H1 (cell line): ENCODE measurements around the gene LPP. TPM values are rescaled to one million over a fixed set of nuclear protein-coding genes. Genes with fewer than 3 reads are reported as not detected.

Experiments used
- CTCF ChIA-PET: fragments of 300-600 bp; sonication (Branson Sonifier 250); formaldehyde crosslinking; loops from one replicate; lab custom pipeline; 2021; ENCODE audit not compliant: partially characterized antibody; lab: Charles Lee
- POLR2A ChIA-PET: fragments of 300-600 bp; sonication (Branson Sonifier 250); formaldehyde crosslinking; loops from one replicate; lab custom pipeline; 2021; ENCODE audit warnings: inconsistent platforms; ENCODE audit not compliant: partially characterized antibody; lab: Charles Lee
- DNase-seq, 2 experiments: peaks; one replicate each; pipeline versions ENCODE4 v3.0.0 to v3.0.0-alpha.2; 2010 to 2022; ENCODE audit warnings: low spot score in 2 of 2, low read depth in 1 of 2, mixed read lengths in 1 of 2
- FAIRE-seq: peaks from 2 replicates; lab custom pipeline; 2011; peaks lifted over from hg19 to GRCh38; lab: Jason Lieb, UNC
- H2AFZ ChIP-seq: 2 replicates; pipeline ENCODE4 v1.8.1; 2012; ENCODE audit warnings: low read length, inconsistent platforms
- H2AK5ac ChIP-seq: 2 replicates; pipeline ENCODE4 v1.6.1; 2013; ENCODE audit warnings: low read depth, low read length
- H2BK120ac ChIP-seq: replicated peaks from 2 replicates; pipeline ENCODE3; 2013; ENCODE audit warnings: low read depth, low read length, inconsistent platforms
- H2BK12ac ChIP-seq: 2 replicates; pipeline ENCODE4 v1.6.1; 2013; ENCODE audit warnings: low read depth, low read length
- H2BK15ac ChIP-seq: 2 replicates; pipeline ENCODE4 v1.6.1; 2013; ENCODE audit warnings: low read length
- H2BK20ac ChIP-seq: 2 replicates; pipeline ENCODE4 v1.6.1; 2013; ENCODE audit warnings: low read length
- H2BK5ac ChIP-seq: 2 replicates; pipeline ENCODE4 v1.6.1; 2013; ENCODE audit warnings: low read depth, low read length
- H3K14ac ChIP-seq: 2 replicates; pipeline ENCODE4 v1.6.1; 2013; ENCODE audit warnings: inconsistent platforms; ENCODE audit not compliant: insufficient read length
- H3K18ac ChIP-seq: 2 replicates; pipeline ENCODE4 v1.6.1; 2013; ENCODE audit warnings: low read length; ENCODE audit errors: extremely low read depth
- H3K23ac ChIP-seq: 2 replicates; pipeline ENCODE4 v1.6.1; 2013; ENCODE audit warnings: inconsistent platforms; ENCODE audit not compliant: insufficient read length
- H3K23me2 ChIP-seq: 2 replicates; pipeline ENCODE4 v1.6.1; 2013; ENCODE audit warnings: low read depth, low read length
- H3K27ac ChIP-seq: 2 replicates; pipeline ENCODE4 v1.6.1; 2011; ENCODE audit warnings: low read depth, low read length, inconsistent platforms
- H3K27me3 ChIP-seq, 4 experiments: replicated peaks in 1 of 4; 1 replicate in 1 of 4; 2 replicates in 3 of 4; pipeline versions ENCODE4 v1.6.1 to v1.8.1; 2011 to 2013; ENCODE audit warnings: low read length in 3 of 4, mild to moderate bottlenecking in 3 of 4, inconsistent platforms in 2 of 4, mixed read lengths in 2 of 4, moderate library complexity in 1 of 4; ENCODE audit not compliant: control insufficient read depth in 3 of 4, insufficient read depth in 3 of 4; ENCODE audit errors: extremely low read depth in 1 of 4
- H3K36me3 ChIP-seq, 4 experiments: 2 replicates each; pipeline versions ENCODE4 v1.6.1 to v1.8.1; 2011 to 2013; ENCODE audit warnings: mild to moderate bottlenecking in 4 of 4, low read length in 3 of 4, moderate library complexity in 2 of 4, control low read depth in 1 of 4, inconsistent platforms in 1 of 4; ENCODE audit not compliant: insufficient read depth in 4 of 4, control insufficient read depth in 2 of 4
- H3K4ac ChIP-seq: replicated peaks from 2 replicates; pipeline ENCODE3; 2013; ENCODE audit warnings: low read length, low read depth, mixed read lengths, inconsistent platforms; ENCODE audit not compliant: insufficient read length
- H3K4me1 ChIP-seq, 4 experiments: replicated peaks in 1 of 4; 1 replicate in 1 of 4; 2 replicates in 3 of 4; pipeline versions ENCODE4 v1.6.1 to v1.8.1; 2011 to 2013; ENCODE audit warnings: low read length in 3 of 4, inconsistent platforms in 2 of 4, mixed read lengths in 1 of 4; ENCODE audit not compliant: insufficient read depth in 4 of 4, control insufficient read depth in 3 of 4
- H3K4me2 ChIP-seq, 2 experiments: 2 replicates each; pipeline versions ENCODE4 v1.6.1 to v1.8.1; 2011 to 2013; ENCODE audit warnings: low read depth in 2 of 2, low read length in 2 of 2, control low read depth in 1 of 2, inconsistent platforms in 1 of 2, mild to moderate bottlenecking in 1 of 2; ENCODE audit not compliant: insufficient read depth in 1 of 2
- H3K4me3 ChIP-seq, 4 experiments: fragments of 200-600, 300-600 bp in 1 of 4; sonication (generic), shearing (Covaris generic), sonication (Bioruptor Twin) in 1 of 4; 2 replicates each; pipeline versions ENCODE4 v1.5.1 to v1.8.1; 2011 to 2016; ENCODE audit warnings: low read length in 4 of 4, low read depth in 3 of 4, control low read depth in 2 of 4, inconsistent platforms in 2 of 4, mild to moderate bottlenecking in 2 of 4, mixed read lengths in 1 of 4, moderate library complexity in 1 of 4; ENCODE audit not compliant: insufficient read depth in 2 of 4; ENCODE audit errors: extremely low read depth in 1 of 4
- H3K56ac ChIP-seq: replicated peaks from 2 replicates; pipeline ENCODE3; 2013; ENCODE audit warnings: low read depth, mild to moderate bottlenecking, mixed read lengths, low read length, inconsistent platforms; ENCODE audit not compliant: insufficient read length
- H3K79me1 ChIP-seq: 2 replicates; pipeline ENCODE4 v1.6.1; 2013; ENCODE audit warnings: low read depth, low read length, control low read depth
- H3K79me2 ChIP-seq, 2 experiments: 2 replicates each; pipeline versions ENCODE4 v1.6.1 to v1.8.1; 2012 to 2013; ENCODE audit warnings: low read length in 2 of 2, mild to moderate bottlenecking in 2 of 2, inconsistent platforms in 1 of 2; ENCODE audit not compliant: insufficient read depth in 2 of 2, control insufficient read depth in 1 of 2
- H3K9ac ChIP-seq, 4 experiments: replicated peaks in 1 of 4; 1 replicate in 1 of 4; 2 replicates in 3 of 4; pipeline versions ENCODE4 v1.6.1 to v1.8.1; 2011 to 2013; ENCODE audit warnings: low read depth in 3 of 4, low read length in 3 of 4, control low read depth in 2 of 4, mild to moderate bottlenecking in 2 of 4, moderate library complexity in 2 of 4, inconsistent platforms in 1 of 4; ENCODE audit errors: extremely low read depth in 1 of 4
- H3K9me3 ChIP-seq, 2 experiments: 2 replicates each; pipeline versions ENCODE4 v1.6.1 to v1.8.1; 2012 to 2013; ENCODE audit warnings: mild to moderate bottlenecking in 2 of 2, moderate library complexity in 2 of 2, control low read depth in 1 of 2, inconsistent platforms in 1 of 2, low read depth in 1 of 2, low read length in 1 of 2, mixed read lengths in 1 of 2; ENCODE audit not compliant: insufficient read depth in 2 of 2
- H4K20me1 ChIP-seq, 2 experiments: replicated peaks in 1 of 2; 2 replicates each; pipeline versions ENCODE3 to v1.8.1; 2011 to 2013; ENCODE audit warnings: inconsistent platforms in 2 of 2, low read length in 2 of 2, mild to moderate bottlenecking in 1 of 2; ENCODE audit not compliant: insufficient read depth in 2 of 2, control insufficient read depth in 1 of 2
- H4K5ac ChIP-seq: 2 replicates; pipeline ENCODE4 v1.6.1; 2013; ENCODE audit warnings: low read length, low read depth, mixed read lengths, inconsistent platforms; ENCODE audit not compliant: insufficient read length
- H4K8ac ChIP-seq: 2 replicates; pipeline ENCODE4 v1.8.0; 2013; ENCODE audit warnings: mild to moderate bottlenecking, moderate library complexity, low read length, inconsistent platforms; ENCODE audit not compliant: insufficient read depth; ENCODE audit errors: extremely low read depth
- H4K91ac ChIP-seq: replicated peaks from 2 replicates; pipeline ENCODE3; 2013; ENCODE audit warnings: low read length, mixed read lengths, inconsistent platforms; ENCODE audit not compliant: insufficient read length
- ASH2L ChIP-seq: fragments of 200-600, 300-600 bp; sonication (generic); IDR thresholded peaks from one replicate; pipeline ENCODE4 v1.7.1; 2017; ENCODE audit warnings: low read length
- BACH1 ChIP-seq: IDR thresholded peaks from 2 replicates; pipeline ENCODE4 v1.6.1; 2012; ENCODE audit warnings: low read length, improper control_type of control experiment
- CBX8 ChIP-seq: fragments of 300-800, 300-1000 bp; sonication (generic); IDR thresholded peaks from 2 replicates; pipeline ENCODE4 v1.7.1; 2016; ENCODE audit warnings: low read depth, low read length, borderline replicate concordance
- CREB1 ChIP-seq: IDR thresholded peaks from 2 replicates; pipeline ENCODE4 v1.6.1; 2012; ENCODE audit warnings: inconsistent platforms
- EP300 ChIP-seq, 2 experiments: IDR thresholded peaks; 1 replicate in 1 of 2; 2 replicates in 1 of 2; pipeline ENCODE4 v1.6.1; 2011 to 2012; ENCODE audit warnings: low read depth in 2 of 2, low read length in 2 of 2, mild to moderate bottlenecking in 2 of 2, borderline replicate concordance in 1 of 2, inconsistent platforms in 1 of 2, moderate library complexity in 1 of 2
- GTF2F1 ChIP-seq: IDR thresholded peaks from 2 replicates; pipeline ENCODE4 v1.6.1; 2012; ENCODE audit warnings: low read depth, low read length, improper control_type of control experiment, borderline replicate concordance
- POLR2A ChIP-seq, 2 experiments: IDR thresholded peaks; 1 replicate in 1 of 2; 2 replicates in 1 of 2; pipeline ENCODE4 v1.6.1; 2011; ENCODE audit warnings: low read depth in 2 of 2, low read length in 2 of 2, mild to moderate bottlenecking in 2 of 2; ENCODE audit errors: control extremely low read depth in 1 of 2
- RAD21 ChIP-seq, 2 experiments: IDR thresholded peaks in 1 of 2; conservative IDR thresholded peaks in 1 of 2; 2 replicates each; pipeline ENCODE4 v1.6.1; 2011; ENCODE audit warnings: low read depth in 2 of 2, low read length in 2 of 2, improper control_type of control experiment in 1 of 2, inconsistent platforms in 1 of 2, mild to moderate bottlenecking in 1 of 2, moderate library complexity in 1 of 2
- YY1 ChIP-seq: IDR thresholded peaks from 2 replicates; pipeline ENCODE4 v1.6.1; 2011; ENCODE audit warnings: low read depth, mild to moderate bottlenecking, low read length
- WGBS, 2 experiments: shearing (Covaris generic) in 1 of 2; methylation state at CpG; one replicate each; pipeline versions ENCODE4 v1.1.6 to v1.1.7; 2013 to 2015; ENCODE audit warnings: low lambda C conversion rate in 2 of 2, mixed read lengths in 2 of 2, inconsistent platforms in 1 of 2, low coverage in 1 of 2, missing lambda C conversion rate in 1 of 2; ENCODE audit not compliant: insufficient replicate concordance in 2 of 2, insufficient coverage in 1 of 2, insufficient read length in 1 of 2; ENCODE audit errors: extremely low coverage in 1 of 2, missing lambda C conversion rate in 1 of 2; 5-methylcytosine and 5-hydroxymethylcytosine counted together
- polyA plus RNA-seq, 7 experiments: library from polyadenylated mRNA; depleted of rRNA in 3 of 7; stranded (reverse) in 5 of 7; unstranded in 2 of 7; fragments of >200 nt in 5 of 7; fragments of 200-250 nt in 2 of 7; gene quantifications; 1 replicate in 5 of 7; 2 replicates in 1 of 7; 4 replicates in 1 of 7; pipeline versions ENCODE4 v1.2.1 to v1.2.3, GENCODE V29; 2011 to 2013; ENCODE audit warnings: missing spikeins in 2 of 7, mixed read lengths in 2 of 7
- total RNA-seq: library from RNA; stranded (reverse); fragmentation: NEBNext Ultra II Directional; extraction: Animal tissue kit (Norgen Biotek cat#: 25700); gene quantifications from 2 replicates; pipeline ENCODE4 v1.2.1, GENCODE V29; 2021
- TF ChIP-seq, protein P1 (sequence below): IDR thresholded peaks from 2 replicates; pipeline ENCODE4 v1.6.1; 2011; ENCODE audit warnings: low read length, improper control_type of control experiment
- TF ChIP-seq, protein P2 (sequence below): IDR thresholded peaks from 2 replicates; pipeline ENCODE4 v1.6.1; 2012; ENCODE audit warnings: low read length, inconsistent platforms

LPP gene
- total and polyA plus RNA-seq, 2 of the 8 experiments (the other 6 are each of a cell fraction or from before 2014, with no cell fraction given), result 10.0 to 53.3 TPM

DNA sequence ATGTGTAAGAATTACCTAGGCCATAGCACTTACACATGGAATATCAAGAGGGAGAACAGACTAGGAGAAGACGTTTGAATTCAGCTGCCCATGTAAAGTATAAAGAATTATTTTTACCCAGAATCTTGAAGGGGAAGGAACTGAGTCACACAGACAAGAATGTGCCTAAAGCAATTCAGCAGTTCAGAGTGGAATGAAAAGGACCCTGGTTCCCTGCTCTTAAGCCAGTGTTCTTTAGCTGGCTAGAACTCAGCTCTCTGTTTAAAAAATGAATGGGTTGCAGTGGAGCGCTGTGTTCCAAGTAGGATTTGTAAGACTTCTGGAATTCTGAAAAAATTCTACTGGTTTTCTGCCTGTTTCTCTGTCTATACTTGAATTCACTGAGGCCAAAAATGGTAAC, 440.2 kb downstream of the LPP start:
- no peak for TF ChIP-seq CBX8
- TF ChIP-seq, protein P1, sequence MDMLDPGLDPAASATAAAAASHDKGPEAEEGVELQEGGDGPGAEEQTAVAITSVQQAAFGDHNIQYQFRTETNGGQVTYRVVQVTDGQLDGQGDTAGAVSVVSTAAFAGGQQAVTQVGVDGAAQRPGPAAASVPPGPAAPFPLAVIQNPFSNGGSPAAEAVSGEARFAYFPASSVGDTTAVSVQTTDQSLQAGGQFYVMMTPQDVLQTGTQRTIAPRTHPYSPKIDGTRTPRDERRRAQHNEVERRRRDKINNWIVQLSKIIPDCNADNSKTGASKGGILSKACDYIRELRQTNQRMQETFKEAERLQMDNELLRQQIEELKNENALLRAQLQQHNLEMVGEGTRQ, result no peak
- TF ChIP-seq POLR2A (IDR thresholded peaks at IDR 0.05; ENCODE audit: control extremely low read depth in 1 of 2, low read depth in 2 of 2, low read length in 2 of 2), result no peak
- TF ChIP-seq ASH2L, result no peak
- no peak for TF ChIP-seq RAD21 (IDR thresholded peaks at IDR 0.05 in 1 of 2, conservative IDR thresholded peaks at IDR 0.05 in 1 of 2; ENCODE audit: low read depth in 2 of 2, low read length in 2 of 2)
- TF ChIP-seq GTF2F1, result no peak
- TF ChIP-seq CREB1, result no peak
- no peak for TF ChIP-seq BACH1
- TF ChIP-seq, protein P2, sequence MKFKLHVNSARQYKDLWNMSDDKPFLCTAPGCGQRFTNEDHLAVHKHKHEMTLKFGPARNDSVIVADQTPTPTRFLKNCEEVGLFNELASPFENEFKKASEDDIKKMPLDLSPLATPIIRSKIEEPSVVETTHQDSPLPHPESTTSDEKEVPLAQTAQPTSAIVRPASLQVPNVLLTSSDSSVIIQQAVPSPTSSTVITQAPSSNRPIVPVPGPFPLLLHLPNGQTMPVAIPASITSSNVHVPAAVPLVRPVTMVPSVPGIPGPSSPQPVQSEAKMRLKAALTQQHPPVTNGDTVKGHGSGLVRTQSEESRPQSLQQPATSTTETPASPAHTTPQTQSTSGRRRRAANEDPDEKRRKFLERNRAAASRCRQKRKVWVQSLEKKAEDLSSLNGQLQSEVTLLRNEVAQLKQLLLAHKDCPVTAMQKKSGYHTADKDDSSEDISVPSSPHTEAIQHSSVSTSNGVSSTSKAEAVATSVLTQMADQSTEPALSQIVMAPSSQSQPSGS, result no peak
- no peak for TF ChIP-seq YY1
- TF ChIP-seq EP300 (IDR thresholded peaks at IDR 0.05; ENCODE audit: borderline replicate concordance in 1 of 2, low read depth in 2 of 2, low read length in 2 of 2), result no peak
- TF ChIP-seq, all 59 proteins: peak for 0
- no peaks in the 10 kb centered on the region for H3K4me1 ChIP-seq
- H2AFZ ChIP-seq, result no peak overlapping the region
- H4K5ac ChIP-seq, result no peak overlapping the region
- no peak overlapping the region for H3K9ac ChIP-seq
- H2BK12ac ChIP-seq, result no peak overlapping the region
- no peaks in the 10 kb centered on the region for H3K79me1 ChIP-seq
- WGBS, 2 experiments, result 72% methylated on average over 2 of the region's 2 CpGs; no CpG with 5 or more reads in 1 of the 2 experiments
- H2BK20ac ChIP-seq, result no peak overlapping the region
- no peak overlapping the region for H2BK5ac ChIP-seq
- ChIA-PET POLR2A (no interaction called here), CTCF (interaction anchor here (0.9 to 1.4 kb wide), 3 partner anchors 9 to 854 kb away, joined by 3 read pairs; no protein-coding TSS in a partner anchor)
- H3K27me3 ChIP-seq, result no peaks in the 10 kb centered on the region
- H3K14ac ChIP-seq, result no peak overlapping the region
- no peaks in the 10 kb centered on the region for H3K23me2 ChIP-seq
- H3K4me3 ChIP-seq, result no peak overlapping the region
- H4K8ac ChIP-seq, result no peak overlapping the region
- DNase-seq (no peak), FAIRE-seq (no peak)
- H3K4me2 ChIP-seq, result no peak overlapping the region
- no peaks in the 10 kb centered on the region for H3K36me3 ChIP-seq
- no peak overlapping the region for H3K56ac ChIP-seq
- H2AK5ac ChIP-seq, result no peak overlapping the region
- H3K23ac ChIP-seq, result no peak overlapping the region
- no peaks in the 10 kb centered on the region for H4K20me1 ChIP-seq
- H4K91ac ChIP-seq, result no peak overlapping the region
- no peak overlapping the region for H3K18ac ChIP-seq
- no peak overlapping the region for H2BK120ac ChIP-seq
- no peaks in the 10 kb centered on the region for H3K79me2 ChIP-seq
- no peaks in the 10 kb centered on the region for H3K9me3 ChIP-seq
- no peak overlapping the region for H2BK15ac ChIP-seq
- no peak overlapping the region for H3K27ac ChIP-seq
- no peak overlapping the region for H3K4ac ChIP-seq
